ENCODE results near the gene SLAIN1.

The SLAIN1 gene

DNA sequence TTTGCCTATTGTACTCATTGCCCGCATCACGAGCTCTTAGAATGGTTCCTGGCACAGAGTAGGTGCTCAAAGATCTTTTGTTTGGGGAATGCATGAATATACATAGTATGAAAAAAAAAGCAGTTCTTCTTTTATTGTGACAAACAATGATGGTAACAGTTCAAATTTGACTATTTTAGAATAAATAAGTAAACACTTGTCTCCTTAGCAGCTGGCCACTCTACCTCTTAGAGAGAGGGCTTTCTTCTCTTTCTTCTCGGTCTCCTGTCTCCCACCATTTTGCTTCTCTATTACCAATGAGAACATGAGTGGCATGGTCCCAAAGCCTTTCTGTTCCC, 639 bp upstream of the SLAIN1 start:
- CTCF ChIA-PET, result interaction anchor here (0.7 kb wide), 1 partner anchor 1348 kb away, joined by 3 read pairs; no protein-coding TSS in a partner anchor
- TF ChIP-seq, protein P1, sequence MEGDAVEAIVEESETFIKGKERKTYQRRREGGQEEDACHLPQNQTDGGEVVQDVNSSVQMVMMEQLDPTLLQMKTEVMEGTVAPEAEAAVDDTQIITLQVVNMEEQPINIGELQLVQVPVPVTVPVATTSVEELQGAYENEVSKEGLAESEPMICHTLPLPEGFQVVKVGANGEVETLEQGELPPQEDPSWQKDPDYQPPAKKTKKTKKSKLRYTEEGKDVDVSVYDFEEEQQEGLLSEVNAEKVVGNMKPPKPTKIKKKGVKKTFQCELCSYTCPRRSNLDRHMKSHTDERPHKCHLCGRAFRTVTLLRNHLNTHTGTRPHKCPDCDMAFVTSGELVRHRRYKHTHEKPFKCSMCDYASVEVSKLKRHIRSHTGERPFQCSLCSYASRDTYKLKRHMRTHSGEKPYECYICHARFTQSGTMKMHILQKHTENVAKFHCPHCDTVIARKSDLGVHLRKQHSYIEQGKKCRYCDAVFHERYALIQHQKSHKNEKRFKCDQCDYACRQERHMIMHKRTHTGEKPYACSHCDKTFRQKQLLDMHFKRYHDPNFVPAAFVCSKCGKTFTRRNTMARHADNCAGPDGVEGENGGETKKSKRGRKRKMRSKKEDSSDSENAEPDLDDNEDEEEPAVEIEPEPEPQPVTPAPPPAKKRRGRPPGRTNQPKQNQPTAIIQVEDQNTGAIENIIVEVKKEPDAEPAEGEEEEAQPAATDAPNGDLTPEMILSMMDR (conservative IDR thresholded peaks at IDR 0.05; ENCODE audit: low read depth), result no peak
- POLR2A ChIA-PET (ENCODE audit: low non-redundant PET), result no interaction called here
- no peak overlapping the region for H3K27ac ChIP-seq
- DNase-seq (ENCODE audit: low spot score), result no peak

DNA sequence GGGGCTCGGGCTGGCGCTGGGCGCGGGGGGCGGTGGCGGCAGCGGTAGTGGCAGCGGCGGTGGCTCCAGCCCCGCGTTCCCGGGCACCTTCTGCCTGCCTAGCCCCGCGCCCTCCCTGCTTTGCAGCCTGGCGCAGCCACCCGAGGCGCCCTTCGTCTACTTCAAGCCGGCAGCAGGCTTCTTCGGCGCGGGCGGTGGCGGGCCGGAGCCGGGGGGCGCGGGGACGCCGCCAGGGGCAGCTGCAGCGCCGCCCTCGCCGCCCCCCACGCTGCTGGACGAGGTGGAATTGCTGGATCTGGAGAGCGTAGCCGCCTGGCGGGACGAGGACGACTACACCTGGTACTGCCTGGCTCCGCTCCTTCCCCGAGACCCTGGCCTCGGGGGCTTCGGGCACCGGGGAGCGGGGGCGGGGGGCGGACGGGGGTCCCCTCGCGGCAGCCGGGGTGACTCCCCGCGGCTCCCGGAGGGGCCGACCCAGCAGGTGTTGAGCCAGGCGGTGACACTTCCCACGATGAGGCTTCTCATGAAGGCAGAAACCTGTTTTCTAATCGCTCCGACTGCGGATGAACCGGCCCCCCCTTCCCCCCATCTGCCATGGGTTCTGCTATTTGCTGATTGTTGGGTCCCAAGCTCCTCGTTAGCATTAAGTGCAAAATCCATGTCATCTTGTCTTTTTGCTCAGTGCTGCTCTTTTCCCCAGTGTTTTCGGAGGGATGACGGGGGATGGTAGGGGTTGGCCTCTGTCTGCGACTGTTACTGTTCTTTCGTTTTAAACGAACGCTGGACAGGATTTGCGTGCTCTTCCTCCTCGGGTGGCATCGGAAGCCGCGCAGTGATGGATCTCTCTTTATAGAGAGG, 943 bp downstream of the SLAIN1 start:
- DNase-seq (ENCODE audit: low spot score), result no peak
- H3K27ac ChIP-seq, result no peak overlapping the region
- CTCF ChIA-PET, result interaction anchor here (0.6 kb wide), 1 partner anchor 43 kb away, joined by 3 read pairs; no protein-coding TSS in a partner anchor
- POLR2A ChIA-PET (ENCODE audit: low non-redundant PET), result no interaction called here
- TF ChIP-seq, protein P1 (conservative IDR thresholded peaks at IDR 0.05; ENCODE audit: low read depth), result no peak

DNA sequence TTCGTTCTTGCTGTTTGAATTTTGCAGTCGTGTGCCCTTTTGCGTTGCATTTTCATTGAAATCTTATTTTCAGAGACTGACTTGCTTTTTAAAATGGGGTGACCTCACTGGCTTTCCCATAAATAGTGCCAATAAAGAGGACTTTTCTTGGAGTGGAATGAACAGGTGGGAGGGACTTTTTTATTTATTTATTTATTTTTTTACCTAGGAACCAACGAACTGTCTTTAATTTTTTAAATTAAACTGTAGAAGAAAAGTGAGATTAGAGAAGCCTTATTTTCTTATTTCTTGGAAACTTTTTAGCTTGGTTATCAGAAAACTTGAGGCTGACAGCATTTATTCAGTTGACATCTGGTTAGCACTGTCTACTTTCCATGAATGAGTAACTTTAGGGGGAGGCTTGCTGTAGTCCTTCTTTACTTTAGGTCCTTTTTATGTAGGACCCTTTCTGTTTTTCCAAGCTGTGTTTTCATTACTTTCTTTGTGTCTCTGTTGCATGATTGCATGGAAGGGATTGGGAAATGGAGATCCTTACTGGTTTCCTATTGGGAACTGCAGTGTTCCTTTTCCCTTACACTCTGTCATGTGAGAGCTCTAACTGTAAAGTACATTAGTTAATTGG, 1.7 kb downstream of the SLAIN1 start:
- TF ChIP-seq, protein P1 (conservative IDR thresholded peaks at IDR 0.05; ENCODE audit: low read depth), result no peak
- POLR2A ChIA-PET (ENCODE audit: low non-redundant PET), result no interaction called here
- H3K27ac ChIP-seq, result no peak overlapping the region
- DNase-seq (ENCODE audit: low spot score), result no peak
- CTCF ChIA-PET, result no interaction called here

DNA sequence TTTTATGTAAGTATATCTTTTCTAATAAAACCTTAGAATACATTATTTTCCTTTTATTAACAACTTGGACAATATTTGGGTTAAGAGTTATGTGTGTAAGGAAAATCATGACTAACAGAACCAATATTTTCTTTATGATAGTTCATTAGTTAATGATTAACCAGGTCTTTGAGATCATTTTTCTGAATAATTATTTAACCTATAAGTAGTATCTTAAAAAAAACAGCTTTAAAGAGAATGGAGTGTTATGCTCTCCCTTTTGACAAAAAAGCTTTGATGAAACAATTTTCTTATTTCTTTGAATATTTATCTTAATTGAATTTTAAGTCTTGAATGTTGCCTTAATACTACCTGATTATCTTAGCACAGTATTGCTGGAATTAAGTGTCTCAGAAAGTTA, 3.8 kb downstream of the SLAIN1 start:
- DNase-seq (ENCODE audit: low spot score), result no peak
- ChIA-PET POLR2A (ENCODE audit: low non-redundant PET) (no interaction called here), CTCF (no interaction called here)
- TF ChIP-seq, protein P1 (conservative IDR thresholded peaks at IDR 0.05; ENCODE audit: low read depth), result no peak
- H3K27ac ChIP-seq, result no peak overlapping the region

DNA sequence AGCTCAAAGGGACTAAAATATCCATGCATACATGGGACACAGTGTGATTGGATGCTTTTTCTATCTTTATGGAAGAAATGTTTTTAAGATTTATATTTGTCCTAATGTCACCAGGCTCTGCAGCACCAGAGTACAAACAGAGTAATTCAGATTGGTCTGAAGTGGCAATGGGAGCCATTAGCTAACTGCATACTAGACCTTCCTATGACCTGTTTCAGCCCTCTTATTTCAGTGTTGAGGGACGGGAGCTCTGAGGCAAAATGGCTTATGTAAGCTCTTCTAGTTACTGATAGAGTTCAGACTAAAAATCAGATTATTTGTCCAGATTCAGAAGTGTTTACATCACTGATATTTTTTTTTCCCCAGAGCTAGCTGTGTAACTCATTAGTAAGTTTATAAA, 4.9 kb downstream of the SLAIN1 start:
- H3K27ac ChIP-seq, result no peak overlapping the region
- CTCF ChIA-PET, result interaction anchor here (0.6 kb wide), 2 partner anchors 27 to 668 kb away, joined by 3 read pairs; no protein-coding TSS in a partner anchor

DNA sequence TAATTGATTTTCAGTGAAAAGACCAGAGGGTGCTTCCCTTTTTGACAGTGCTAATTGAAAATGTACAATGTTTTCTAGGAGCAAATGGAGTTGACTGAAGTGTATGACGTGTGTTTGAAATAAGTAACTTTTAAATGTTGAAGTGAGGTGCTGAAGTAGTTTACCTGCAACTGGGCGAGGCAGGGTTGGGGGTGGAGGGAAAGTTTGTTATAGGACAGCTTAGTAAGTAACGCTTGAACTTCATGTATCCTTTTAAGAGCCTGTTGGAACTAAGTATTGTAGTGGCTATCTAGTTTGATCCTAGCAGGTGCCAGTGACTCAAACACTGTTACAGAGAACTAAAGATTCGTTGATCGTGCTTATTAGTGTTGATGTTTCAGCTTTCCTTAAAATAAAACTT, 5.9 kb downstream of the SLAIN1 start:
- POLR2A ChIA-PET (ENCODE audit: low non-redundant PET), result no interaction called here
- DNase-seq (ENCODE audit: low spot score), result no peak
- TF ChIP-seq, protein P1 (conservative IDR thresholded peaks at IDR 0.05; ENCODE audit: low read depth), result no peak
- CTCF ChIA-PET, result no interaction called here
- no peak overlapping the region for H3K27ac ChIP-seq

More for the DNA sequence above, 4.9 kb downstream of the SLAIN1 start:
- TF ChIP-seq, protein P1 (conservative IDR thresholded peaks at IDR 0.05; ENCODE audit: low read depth), result no peak
- DNase-seq (ENCODE audit: low spot score), result no peak
- POLR2A ChIA-PET (ENCODE audit: low non-redundant PET), result no interaction called here

Measured in RWPE1 (cell line).